GM10248 (cell line): ENCODE data around the gene C10orf95.
A peak's percentile ranks its signal among the peaks of the same experiment; 100 is the strongest.

Source experiments
- CTCF ChIA-PET: fragments of 300-600 bp; sonication (Branson Sonifier 250); formaldehyde crosslinking; extraction: SDS; loops from one replicate; lab custom pipeline; 2021; ENCODE audit warnings: antibody characterized with exemption; lab: Yijun Ruan, JAX
- POLR2A ChIA-PET: fragments of 350-650 bp; sonication (Branson Sonifier 250); formaldehyde crosslinking; extraction: SDS; loops from one replicate; lab custom pipeline; 2020; ENCODE audit warnings: antibody characterized with exemption; lab: Yijun Ruan, JAX
- DNase-seq: peaks from one replicate; pipeline ENCODE4 v3.0.0; 2012; ENCODE audit errors: extremely low spot score
- TF ChIP-seq, protein P1 (sequence below): IDR thresholded peaks from 2 replicates; pipeline ENCODE4 v1.5.1; 2012; ENCODE audit warnings: mild to moderate bottlenecking, low read depth; ENCODE audit errors: extremely low read depth, missing control alignments, control extremely low read depth

Gene C10orf95

DNA sequence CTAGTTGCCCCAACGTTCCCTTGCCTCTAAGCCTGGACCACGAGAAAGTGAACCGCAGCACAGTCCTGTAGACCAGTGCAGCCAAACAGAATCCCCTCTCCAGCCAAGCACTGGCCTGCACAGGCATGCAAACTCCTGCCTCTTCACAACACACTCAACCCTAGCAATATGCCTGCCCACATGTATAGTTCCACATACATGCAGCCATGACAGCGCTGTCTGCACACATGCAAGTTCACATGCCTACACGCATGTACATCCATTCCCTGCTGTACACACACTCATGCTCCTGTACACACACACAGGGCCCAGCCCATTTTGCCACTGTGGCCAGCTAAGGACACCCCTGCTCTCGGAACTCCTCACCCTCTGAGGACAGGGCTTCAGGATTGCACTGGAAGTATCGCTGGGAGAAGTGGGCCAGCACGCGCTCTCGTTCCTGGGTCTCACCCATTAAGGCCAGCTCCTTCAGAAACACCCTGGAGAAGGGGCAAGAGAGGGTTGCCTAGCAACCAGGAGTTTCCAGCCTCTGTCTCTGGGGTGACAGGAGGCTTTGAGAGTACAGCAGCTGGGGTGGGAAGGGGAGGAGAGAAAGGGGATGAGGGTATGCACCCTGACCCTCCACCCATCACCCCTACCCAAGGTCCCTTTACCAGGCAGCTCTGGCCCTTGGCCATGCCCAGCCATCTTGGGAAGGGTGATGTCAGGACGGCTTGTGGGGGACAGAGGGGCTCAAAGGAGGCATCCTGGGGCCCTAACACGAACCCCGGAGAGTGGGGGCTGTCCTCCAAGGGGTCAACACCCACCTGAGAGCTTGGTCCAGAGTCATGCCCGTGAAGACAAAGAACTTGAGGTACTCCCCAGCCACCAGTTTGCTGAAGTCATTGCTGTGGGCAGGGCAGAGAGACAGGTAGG, 39.7 kb downstream of the C10orf95 start:
- DNase-seq, result no peak
- ChIA-PET CTCF (interaction anchor here (1.0 to 5.5 kb wide), 9 partner anchors 8 to 185 kb away, joined by 3 to 61 read pairs (median 4); partner anchors contain the start of gene FBXL15), POLR2A (no interaction called here)
- TF ChIP-seq, protein P1, sequence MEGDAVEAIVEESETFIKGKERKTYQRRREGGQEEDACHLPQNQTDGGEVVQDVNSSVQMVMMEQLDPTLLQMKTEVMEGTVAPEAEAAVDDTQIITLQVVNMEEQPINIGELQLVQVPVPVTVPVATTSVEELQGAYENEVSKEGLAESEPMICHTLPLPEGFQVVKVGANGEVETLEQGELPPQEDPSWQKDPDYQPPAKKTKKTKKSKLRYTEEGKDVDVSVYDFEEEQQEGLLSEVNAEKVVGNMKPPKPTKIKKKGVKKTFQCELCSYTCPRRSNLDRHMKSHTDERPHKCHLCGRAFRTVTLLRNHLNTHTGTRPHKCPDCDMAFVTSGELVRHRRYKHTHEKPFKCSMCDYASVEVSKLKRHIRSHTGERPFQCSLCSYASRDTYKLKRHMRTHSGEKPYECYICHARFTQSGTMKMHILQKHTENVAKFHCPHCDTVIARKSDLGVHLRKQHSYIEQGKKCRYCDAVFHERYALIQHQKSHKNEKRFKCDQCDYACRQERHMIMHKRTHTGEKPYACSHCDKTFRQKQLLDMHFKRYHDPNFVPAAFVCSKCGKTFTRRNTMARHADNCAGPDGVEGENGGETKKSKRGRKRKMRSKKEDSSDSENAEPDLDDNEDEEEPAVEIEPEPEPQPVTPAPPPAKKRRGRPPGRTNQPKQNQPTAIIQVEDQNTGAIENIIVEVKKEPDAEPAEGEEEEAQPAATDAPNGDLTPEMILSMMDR, result no peak

DNA sequence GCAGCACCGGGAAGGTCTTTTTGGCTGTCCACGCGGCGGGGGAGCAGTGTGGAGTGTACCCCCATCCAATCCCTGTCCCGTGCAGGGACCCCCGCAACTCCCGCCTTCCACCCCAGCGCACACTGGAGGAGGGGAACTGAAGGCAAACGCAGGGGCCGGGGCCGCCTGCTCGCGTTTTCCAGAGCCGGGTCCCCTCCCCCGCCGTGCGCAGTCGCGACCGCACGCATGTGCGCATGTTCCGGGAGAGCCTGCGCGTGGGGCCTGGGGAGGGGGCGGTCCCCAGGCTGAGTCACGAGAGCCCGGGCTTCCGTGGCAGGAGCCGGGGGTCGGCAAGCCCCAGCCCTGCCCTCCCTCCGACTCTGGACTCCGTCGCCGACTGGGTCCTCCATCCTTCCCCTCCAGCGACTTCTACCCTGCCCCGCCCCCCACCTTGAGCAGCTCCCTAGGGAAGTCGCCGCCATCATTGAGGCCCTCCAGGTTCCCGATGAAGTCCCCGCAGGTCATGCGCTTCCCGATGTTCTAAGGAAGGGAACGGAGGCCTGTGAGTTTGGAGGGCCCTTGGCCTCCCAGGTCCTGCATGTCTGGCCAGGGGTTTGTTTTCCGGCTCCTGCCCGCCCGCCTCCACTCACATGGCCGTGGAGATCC, 40.8 kb downstream of the C10orf95 start:
- no peak for DNase-seq
- POLR2A ChIA-PET, result no interaction called here
- CTCF ChIA-PET, result interaction anchor here (0.8 to 5.5 kb wide), 11 partner anchors 11 to 181 kb away, joined by 3 to 61 read pairs (median 4); partner anchors contain the start of genes C10orf95 and FBXL15
- TF ChIP-seq, protein P1, result no peak

DNA sequence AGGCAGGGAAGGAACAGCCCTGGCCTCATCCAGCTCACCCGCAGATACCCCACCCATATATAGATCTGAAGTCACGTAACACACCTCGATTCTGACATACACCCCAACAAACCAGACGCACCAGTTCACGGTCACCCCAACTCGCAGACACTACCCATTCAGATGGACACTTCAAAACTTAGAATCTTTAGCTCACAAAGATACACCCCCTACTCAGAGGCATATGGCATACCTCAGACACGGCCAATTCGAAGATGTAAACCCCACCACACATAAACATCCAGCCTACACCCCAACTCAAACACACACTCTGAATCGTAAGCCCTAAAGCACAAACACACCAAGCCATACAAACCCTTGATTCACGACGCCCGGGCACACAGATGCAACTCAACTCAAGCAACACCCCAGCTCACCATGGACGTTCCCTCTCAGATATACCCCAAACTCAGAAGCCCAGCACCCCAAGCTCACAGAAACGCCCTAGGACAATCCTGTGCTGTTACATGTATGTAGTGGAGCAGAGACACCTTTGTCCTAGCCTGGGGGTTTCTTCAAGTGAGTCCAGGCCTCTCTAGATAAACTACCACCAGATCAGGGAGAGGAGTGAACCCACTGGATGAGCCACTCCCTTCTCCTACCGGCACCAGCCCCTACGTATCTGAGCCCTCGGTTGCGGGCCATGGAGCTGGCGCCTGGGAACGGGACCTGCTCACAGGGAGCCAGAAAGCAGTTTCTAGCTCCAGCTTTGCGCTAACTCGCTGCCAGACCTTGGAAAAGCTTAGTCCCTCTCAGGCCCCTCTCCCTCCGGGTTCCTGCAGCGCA, 41.5 kb downstream of the C10orf95 start:
- CTCF ChIA-PET, result interaction anchor here (0.8 to 5.5 kb wide), 12 partner anchors 11 to 180 kb away, joined by 3 to 61 read pairs (median 4); partner anchors contain the start of genes C10orf95 and FBXL15
- no peak for DNase-seq
- TF ChIP-seq, protein P1, result no peak
- POLR2A ChIA-PET, result no interaction called here

DNA sequence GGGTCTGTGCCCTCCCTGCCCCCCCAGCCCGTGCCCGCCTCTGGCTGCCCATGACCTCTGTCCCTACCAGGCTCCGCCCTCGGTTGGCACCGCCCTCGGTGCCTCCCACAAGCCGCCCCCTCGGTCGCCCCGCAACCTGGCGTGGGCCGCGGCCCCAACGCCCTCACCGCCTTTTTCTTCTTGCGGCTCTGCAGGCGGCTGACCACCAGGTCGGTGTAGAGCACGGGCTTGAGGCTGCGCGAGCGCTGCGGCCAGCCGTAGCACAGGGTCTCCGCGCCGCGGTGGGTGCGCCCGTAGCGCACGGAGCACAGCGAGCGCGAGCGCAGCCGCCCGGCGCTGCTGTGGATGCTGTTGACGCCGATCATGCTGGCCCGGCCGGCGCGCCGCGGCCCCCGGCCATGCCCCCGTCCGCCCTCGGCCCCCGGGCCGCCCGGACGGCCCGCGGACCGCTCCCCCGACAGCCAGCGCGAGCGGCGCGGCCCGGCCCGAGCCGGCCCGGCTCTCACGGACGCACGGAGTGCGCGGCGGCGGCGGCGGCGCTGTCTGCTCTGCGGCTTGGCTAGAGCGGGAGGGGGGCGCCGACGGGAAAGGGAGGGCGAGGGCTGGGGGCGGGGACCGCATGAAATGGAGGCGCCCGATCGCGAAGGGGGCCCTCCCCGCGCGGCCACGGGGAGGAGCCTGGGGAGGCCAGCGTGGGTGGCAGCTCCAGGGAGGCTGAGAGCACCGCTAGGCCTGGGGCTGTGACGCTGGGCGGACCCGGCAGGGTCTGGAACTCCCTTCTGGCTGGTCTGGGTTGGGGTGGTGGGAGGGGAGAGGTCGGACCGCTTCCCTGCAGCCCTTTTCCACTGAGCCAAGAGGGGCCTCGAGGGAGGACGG, 42.4 kb downstream of the C10orf95 start:
- DNase-seq, result peak; percentile 75
- TF ChIP-seq, protein P1, result no peak
- CTCF ChIA-PET, result interaction anchor here (0.8 to 5.5 kb wide), 9 partner anchors 10 to 179 kb away, joined by 3 to 61 read pairs (median 5); partner anchors contain the start of gene FBXL15
- POLR2A ChIA-PET, result no interaction called here

DNA sequence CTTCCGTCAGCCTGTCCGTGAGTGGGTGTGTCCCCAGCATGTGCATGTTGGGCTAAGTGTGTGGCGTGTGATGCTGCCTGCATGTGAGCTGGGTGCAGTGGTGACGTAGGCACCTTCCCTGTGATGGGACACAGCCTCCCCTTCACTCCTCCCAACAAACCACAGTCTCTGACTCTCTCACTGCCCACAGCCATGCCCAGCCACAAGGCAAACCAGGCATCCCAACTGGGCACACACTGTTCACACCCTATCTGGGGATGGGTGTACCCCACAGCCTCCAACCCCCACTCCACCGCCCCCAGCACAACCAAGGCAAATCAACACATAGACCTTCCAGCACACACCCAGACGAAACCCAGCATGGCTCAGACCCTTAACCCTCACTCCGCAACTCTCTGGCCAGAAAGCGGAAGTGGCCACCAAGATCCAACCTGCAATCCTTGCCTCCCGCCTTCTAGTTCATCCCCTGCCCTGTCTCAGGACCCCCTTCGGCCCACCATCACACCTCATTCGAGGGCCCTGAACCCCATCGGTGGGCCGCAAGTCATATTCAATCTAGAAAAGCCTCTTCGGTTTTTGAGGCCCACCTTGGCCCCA, 43.1 kb downstream of the C10orf95 start:
- DNase-seq, result no peak
- ChIA-PET POLR2A (no interaction called here), CTCF (interaction anchor here (1.7 to 6.6 kb wide), 3 partner anchors 9 to 15 kb away, joined by 8 to 65 read pairs (median 41); partner anchors contain the start of genes FBXL15 and NFKB2)
- TF ChIP-seq, protein P1, result no peak
